Upper lobe of right lung (tissue), 1 donor: ENCODE results near the gene NHSL2. TPM values are rescaled to one million over a fixed set of nuclear protein-coding genes. Genes with fewer than 3 reads are reported as not detected.

ENCODE experiments used
- ATAC-seq: fragments of 200-7000 bp; cut with Tn5 transposase; one replicate; pipeline ENCODE4 v1.9.1; 2020; ENCODE audit warnings: mild to moderate bottlenecking, moderate library complexity
- DNase-seq: peaks from one replicate; pipeline ENCODE4 v3.0.0-alpha.2; 2020
- H3K27ac ChIP-seq: fragments of 200-600 bp; one replicate; pipeline ENCODE4 v1.8.0; 2022
- H3K27me3 ChIP-seq: fragments of 200-600 bp; one replicate; pipeline ENCODE4 v1.8.0; 2022; ENCODE audit warnings: mild to moderate bottlenecking
- H3K36me3 ChIP-seq: fragments of 200-600 bp; one replicate; pipeline ENCODE4 v1.8.0; 2022
- H3K4me1 ChIP-seq: fragments of 200-600 bp; one replicate; pipeline ENCODE4 v1.8.0; 2022
- H3K4me3 ChIP-seq: fragments of 200-600 bp; one replicate; pipeline ENCODE4 v1.8.0; 2022; ENCODE audit warnings: mild to moderate bottlenecking
- H3K9me3 ChIP-seq: fragments of 200-600 bp; one replicate; pipeline ENCODE4 v1.8.0; 2022
- CTCF ChIP-seq: fragments of 200-600 bp; IDR thresholded peaks from one replicate; pipeline ENCODE4 v1.8.0; 2022; ENCODE audit warnings: antibody characterized with exemption
- intact Hi-C: fragments of 100-400 bp; cut with DNase I; formaldehyde crosslinking; loops from one replicate; pipeline ENCODE4 v1.11.0; 2022
- total RNA-seq: library from RNA; stranded (reverse); fragmentation: NEBNext Ultra II Directional; extraction: Animal tissue kit (Norgen Biotek cat#: 25700); gene quantifications from one replicate; pipeline ENCODE4 v1.2.1, GENCODE V29; 2021
- donor health status: DM: no; HTN: yes; CAD: no; lungs with severe emphysema.

Gene NHSL2
- total RNA-seq, 1 donor from 2014 or later, result 17.3 TPM

DNA sequence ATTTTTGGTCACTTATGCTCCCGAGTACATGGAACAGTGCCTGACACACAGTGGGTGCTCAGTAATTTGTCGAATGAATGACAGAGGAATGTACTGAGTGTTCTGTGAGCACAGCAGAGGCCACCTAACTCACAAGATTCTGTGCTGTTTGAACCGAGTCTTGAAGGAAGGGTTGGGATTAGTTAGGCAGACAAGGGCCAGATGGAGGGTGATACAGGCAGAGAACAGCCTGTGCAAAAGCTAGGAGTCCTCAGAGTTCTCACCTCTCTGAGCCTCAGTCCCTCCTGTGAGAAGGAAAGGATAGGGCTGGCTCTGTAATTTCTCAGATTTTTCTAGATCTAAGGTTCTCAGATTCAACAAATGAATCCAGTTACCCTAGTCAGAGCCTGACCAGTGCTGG lies 108.8 kb downstream of the NHSL2 start:
- intact Hi-C loops, result no loop called here
- H3K27me3 ChIP-seq, result no peaks in the 10 kb centered on the region
- H3K27ac ChIP-seq, result no peak overlapping the region
- H3K36me3 ChIP-seq, result no peaks in the 10 kb centered on the region
- no peaks in the 10 kb centered on the region for H3K9me3 ChIP-seq
- H3K4me3 ChIP-seq, result no peak overlapping the region
- H3K4me1 ChIP-seq, result peaks cover 3% of the 10 kb centered on the region
- ATAC-seq, result no peak
- no peak for TF ChIP-seq CTCF
- no peak for DNase-seq

DNA sequence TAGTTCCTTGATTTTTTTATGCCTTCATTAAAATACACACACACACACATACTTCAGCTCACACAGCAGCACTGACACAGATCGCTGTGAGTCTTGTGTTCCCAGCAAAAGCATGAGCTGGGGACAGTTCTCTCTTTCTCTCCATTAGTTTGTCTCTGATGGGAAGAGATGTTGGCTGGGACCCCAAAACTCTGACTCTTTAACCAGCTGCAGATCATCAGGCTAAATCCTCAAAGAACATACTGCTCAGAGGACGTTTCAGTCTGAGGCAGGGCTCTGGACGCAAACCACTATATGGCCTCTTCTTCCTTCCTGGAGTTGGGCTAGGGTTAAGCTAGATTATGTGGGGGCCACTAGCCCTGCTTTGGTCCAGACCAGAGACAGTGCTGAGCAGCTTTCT lies 109.6 kb downstream of the NHSL2 start:
- DNase-seq, result no peak
- peaks cover 3% of the 10 kb centered on the region for H3K4me1 ChIP-seq
- no peak for ATAC-seq
- intact Hi-C loops, result no loop called here
- TF ChIP-seq CTCF, result no peak
- H3K27me3 ChIP-seq, result no peaks in the 10 kb centered on the region
- no peaks in the 10 kb centered on the region for H3K36me3 ChIP-seq
- no peaks in the 10 kb centered on the region for H3K9me3 ChIP-seq
- H3K4me3 ChIP-seq, result no peak overlapping the region
- no peak overlapping the region for H3K27ac ChIP-seq

DNA sequence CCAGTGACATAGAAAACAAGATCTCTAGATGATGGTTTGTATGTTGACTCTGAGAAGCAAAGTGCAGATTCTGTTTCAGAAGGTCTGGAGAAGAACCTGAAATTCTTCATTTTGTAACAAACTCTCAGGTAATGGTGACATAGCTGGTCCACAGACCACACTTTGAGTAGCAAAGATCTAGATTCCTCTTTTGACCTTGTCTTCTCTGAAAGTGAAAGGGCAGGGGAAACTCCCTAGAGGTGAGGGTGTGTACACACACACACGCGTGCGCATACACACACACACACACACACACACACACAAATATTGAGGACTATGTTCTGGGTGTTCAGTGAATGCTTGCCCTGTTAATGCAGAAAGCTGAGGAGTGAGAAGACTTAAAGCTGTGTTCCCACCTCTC lies 110.1 kb downstream of the NHSL2 start:
- Histone ChIP-seq H3K4me3 (no peak overlapping the region), H3K27ac (no peak overlapping the region), H3K9me3 (no peaks in the 10 kb centered on the region), H3K27me3 (no peaks in the 10 kb centered on the region), H3K36me3 (no peaks in the 10 kb centered on the region), H3K4me1 (peaks cover 3% of the 10 kb centered on the region)
- ATAC-seq, result no peak
- DNase-seq, result no peak
- no peak for TF ChIP-seq CTCF
- intact Hi-C loops, result no loop called here

DNA sequence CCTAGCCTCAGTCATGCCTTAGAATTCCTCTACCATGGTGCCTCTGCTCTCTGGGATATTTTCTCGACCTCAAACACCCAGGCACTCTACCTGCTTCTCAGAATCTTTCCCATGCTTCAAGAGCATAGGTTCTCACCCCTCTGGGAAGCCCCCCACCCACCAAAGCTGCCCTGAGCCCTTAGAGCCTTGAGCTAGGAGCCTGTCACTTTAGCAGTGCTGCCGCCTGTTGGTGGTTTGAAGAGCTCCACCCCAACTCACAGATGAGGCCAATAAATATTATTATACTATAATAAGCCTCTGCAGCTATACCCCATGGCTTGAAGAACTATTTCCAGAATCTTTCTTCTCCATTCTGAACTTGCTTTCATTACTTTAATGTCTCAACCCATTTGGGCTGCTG lies 111.3 kb downstream of the NHSL2 start:
- Histone ChIP-seq H3K4me1 (peaks cover 3% of the 10 kb centered on the region), H3K9me3 (no peaks in the 10 kb centered on the region), H3K4me3 (no peak overlapping the region), H3K36me3 (no peaks in the 10 kb centered on the region), H3K27ac (no peak overlapping the region), H3K27me3 (no peaks in the 10 kb centered on the region)
- no peak for ATAC-seq
- intact Hi-C loops, result no loop called here
- TF ChIP-seq CTCF, result peak; percentile 30
- no peak for DNase-seq

DNA sequence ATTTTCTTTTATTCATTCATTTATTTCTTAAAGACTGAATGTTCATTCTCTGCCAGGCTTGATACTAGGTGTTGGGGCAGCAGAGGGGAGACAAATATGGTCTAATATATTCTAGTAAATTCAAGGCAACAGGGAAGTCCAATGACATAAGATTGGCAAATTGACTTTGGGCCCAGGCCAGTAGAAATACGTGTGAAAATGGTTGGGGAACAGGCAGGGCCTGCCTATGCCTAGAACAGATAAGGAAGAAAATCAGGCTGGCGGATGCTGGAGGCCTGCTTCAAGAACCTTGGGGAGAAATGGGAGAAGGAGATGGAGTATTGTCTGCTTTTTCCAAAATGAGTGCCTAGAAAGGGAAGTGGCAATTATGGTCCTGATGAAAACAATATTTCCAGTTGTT lies 112.4 kb downstream of the NHSL2 start:
- Histone ChIP-seq H3K9me3 (no peaks in the 10 kb centered on the region), H3K27ac (no peak overlapping the region), H3K36me3 (no peaks in the 10 kb centered on the region), H3K27me3 (no peaks in the 10 kb centered on the region), H3K4me3 (no peak overlapping the region), H3K4me1 (peaks cover 3% of the 10 kb centered on the region)
- ATAC-seq (no peak), DNase-seq (no peak)
- intact Hi-C loops, result no loop called here
- TF ChIP-seq CTCF, result no peak

DNA sequence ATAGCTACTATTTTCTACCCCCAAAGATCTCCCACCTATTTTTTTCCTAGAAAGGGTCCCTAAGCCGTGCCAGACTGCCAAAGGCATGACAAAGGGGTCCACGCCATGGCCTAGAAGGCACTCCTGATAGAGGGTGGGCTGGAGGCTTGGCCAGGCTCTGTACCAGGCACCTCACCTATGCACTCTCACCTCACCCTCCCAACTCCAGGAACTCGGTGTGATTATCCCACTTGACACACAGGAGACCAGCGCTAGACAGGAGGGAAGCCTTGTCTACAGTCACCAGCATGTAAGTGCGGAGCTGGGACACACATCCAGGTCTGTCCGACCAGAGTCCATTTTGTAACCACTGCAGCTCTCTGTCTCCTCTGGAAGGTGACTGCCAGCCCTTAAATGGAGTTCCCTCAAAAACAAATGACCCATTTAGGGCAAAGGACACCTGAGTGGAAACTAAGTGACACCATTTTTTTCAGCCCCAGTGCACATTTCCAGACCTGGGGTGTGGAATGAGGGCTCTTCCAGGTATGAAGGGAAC lies 114.7 kb downstream of the NHSL2 start:
- no peak overlapping the region for H3K4me3 ChIP-seq
- no peaks in the 10 kb centered on the region for H3K4me1 ChIP-seq
- H3K9me3 ChIP-seq, result no peaks in the 10 kb centered on the region
- intact Hi-C loops, result no loop called here
- no peaks in the 10 kb centered on the region for H3K27me3 ChIP-seq
- ATAC-seq (no peak), DNase-seq (no peak)
- no peak overlapping the region for H3K27ac ChIP-seq
- no peaks in the 10 kb centered on the region for H3K36me3 ChIP-seq
- no peak for TF ChIP-seq CTCF
